Activated naive CD4-positive, alpha-beta T cell treated with anti-CD3 and anti-CD28 coated beads, Interleukin-2, amount 50 U/mL, for 24 hours (primary cell): ENCODE data around the gene MVK.

Source experiments
- H3K27ac Mint-ChIP-seq: one replicate; pipeline ENCODE4 v1.8.0; 2021; ENCODE audit warnings: mild to moderate bottlenecking, mixed read lengths
- H3K27me3 Mint-ChIP-seq: one replicate; pipeline ENCODE4 v1.8.0; 2021; ENCODE audit warnings: mixed read lengths
- H3K36me3 Mint-ChIP-seq: one replicate; pipeline ENCODE4 v1.8.0; 2021; ENCODE audit warnings: mixed read lengths
- H3K4me1 Mint-ChIP-seq: one replicate; pipeline ENCODE4 v1.8.0; 2021; ENCODE audit warnings: mixed read lengths
- H3K4me3 Mint-ChIP-seq: one replicate; pipeline ENCODE4 v1.8.0; 2021; ENCODE audit warnings: mild to moderate bottlenecking, mixed read lengths
- H3K9me3 Mint-ChIP-seq: one replicate; pipeline ENCODE4 v1.8.0; 2021; ENCODE audit warnings: mixed read lengths

Gene MVK

DNA sequence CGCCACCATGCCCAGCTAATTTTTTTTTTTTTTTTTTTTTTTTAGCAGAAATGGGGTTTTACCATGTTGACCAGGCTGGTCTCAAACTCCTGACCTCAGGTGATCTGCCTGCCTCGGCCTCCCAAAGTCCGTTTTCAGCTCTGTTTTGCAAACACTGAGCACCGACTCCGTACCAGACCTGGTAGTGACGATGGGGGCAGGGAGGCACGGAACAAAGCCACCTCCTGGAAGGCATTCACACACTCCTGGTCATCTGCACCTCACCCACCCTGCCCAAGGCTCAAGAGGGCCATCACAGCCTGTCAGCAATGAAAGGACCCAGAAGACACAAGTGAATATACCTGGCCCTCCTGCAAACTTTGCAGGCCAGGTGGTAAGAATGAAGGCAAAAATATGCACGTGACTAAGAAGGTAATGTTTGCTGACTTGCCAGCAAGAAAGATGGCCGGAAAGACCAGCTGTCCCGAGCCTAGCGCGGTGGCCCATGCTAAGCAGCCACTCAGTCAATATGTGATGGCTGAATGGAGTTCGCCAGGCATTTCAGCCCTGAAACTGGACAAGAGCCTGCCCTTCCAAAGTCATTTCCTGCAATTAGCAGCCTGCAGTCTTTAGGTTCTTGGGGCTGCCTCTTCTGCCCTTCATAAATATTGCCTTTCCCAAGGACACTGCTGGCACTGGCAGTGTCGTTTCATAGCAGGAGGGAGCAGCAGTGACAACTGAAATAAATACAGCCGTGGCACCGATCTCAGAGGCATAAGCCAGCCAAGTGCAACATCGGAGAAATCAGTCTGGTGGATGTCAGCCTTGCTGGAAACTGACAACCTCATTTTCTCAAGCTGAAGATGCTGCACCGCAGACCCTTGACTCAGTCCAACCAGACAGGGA lies 17.9 kb upstream of the MVK start:
- Mint-ChIP-seq H3K9me3 (no peaks in the 10 kb centered on the region), H3K27ac (no peak overlapping the region)

DNA sequence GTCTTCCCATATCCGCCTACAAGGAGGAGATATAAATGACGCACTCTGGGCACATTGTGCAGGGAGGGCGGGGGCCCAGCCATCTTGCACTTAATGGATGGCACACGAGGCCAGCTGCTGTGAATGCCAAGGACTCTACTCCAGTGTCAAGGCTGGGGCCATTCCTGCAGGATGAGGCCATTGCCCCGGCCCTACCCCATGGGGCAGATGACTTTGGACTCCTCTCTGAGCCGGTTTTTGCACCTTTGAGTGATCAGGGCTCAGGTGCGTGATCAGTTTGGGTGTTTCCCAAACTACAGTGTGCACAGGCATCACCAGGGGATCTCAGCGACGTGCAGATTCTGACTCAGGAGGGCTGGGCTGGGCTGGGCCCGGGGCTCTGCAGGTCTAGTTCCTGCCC lies 16.4 kb upstream of the MVK start:
- Mint-ChIP-seq H3K4me3 (no peak overlapping the region), H3K27me3 (no peaks in the 10 kb centered on the region), H3K36me3 (peaks cover 6% of the 10 kb centered on the region), H3K27ac (no peak overlapping the region), H3K4me1 (no peaks in the 10 kb centered on the region), H3K9me3 (no peaks in the 10 kb centered on the region)

More for the DNA sequence above, 17.9 kb upstream of the MVK start:
- Mint-ChIP-seq H3K4me3 (no peak overlapping the region), H3K36me3 (no peaks in the 10 kb centered on the region), H3K4me1 (no peaks in the 10 kb centered on the region), H3K27me3 (no peaks in the 10 kb centered on the region)

DNA sequence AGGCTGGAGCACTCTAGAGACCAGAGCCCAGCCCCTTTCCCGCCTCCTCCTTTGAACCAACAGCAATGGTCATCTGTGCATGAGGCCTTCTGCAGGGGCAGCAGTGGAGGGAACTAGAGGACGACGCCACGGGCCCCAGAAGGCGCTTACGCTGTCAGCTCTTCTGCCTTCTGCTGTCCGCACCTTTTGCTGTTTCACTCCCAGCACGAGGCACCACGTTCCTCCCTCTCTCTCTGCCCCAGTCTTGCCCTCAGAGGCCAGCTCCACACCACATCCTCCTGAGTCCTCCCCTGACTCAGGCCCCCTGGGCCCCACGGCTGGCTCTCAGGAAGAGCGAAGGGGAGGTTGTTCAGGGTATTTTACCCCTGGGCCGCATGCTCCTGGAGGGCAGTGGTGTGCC lies 15.8 kb upstream of the MVK start:
- no peak overlapping the region for H3K27ac Mint-ChIP-seq
- peaks cover 11% of the 10 kb centered on the region for H3K36me3 Mint-ChIP-seq
- no peaks in the 10 kb centered on the region for H3K9me3 Mint-ChIP-seq
- no peaks in the 10 kb centered on the region for H3K4me1 Mint-ChIP-seq
- H3K27me3 Mint-ChIP-seq, result no peaks in the 10 kb centered on the region
- no peak overlapping the region for H3K4me3 Mint-ChIP-seq

DNA sequence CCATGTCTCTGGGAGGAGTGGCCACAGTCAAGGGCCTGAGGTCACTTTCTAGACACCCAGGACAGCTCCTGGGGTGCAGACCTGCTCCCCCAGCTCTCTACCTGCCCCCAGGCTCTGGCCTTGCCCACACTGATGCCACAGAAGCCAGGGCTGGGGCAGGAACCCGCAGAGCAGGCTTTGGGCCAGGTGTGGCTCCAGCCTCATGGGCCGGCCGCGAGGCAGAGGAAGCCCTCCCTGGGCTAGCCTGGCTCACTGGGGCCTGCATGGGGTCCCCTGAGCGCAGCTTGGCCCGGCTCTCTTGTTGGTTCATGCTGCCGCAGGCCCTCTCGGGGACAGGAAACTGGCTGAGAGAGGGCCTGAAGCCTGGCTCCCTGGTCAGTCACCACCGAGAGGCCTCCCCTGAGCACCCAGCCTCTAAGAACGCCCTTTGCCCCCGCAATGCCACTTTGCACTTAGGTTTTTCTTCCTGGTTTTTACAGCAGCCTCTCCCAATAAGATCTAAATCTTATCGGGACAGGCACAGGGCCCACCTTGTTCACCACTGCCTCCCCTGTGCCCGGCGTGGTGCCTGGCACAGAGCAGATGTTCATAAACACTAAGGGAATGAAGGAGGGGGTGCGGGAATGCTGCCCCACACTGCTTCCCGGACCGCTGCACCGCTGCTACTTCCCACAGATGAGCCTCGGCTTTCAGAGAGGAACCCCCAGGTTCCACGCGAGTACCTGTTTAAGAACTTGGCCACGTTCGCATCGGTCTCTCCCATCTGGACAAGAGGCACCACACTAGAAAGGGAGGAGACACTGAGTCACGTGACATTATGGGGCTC lies 15.0 kb upstream of the MVK start:
- Mint-ChIP-seq H3K27ac (peak overlapping the region; percentile 55), H3K4me1 (no peaks in the 10 kb centered on the region), H3K9me3 (no peaks in the 10 kb centered on the region), H3K27me3 (no peaks in the 10 kb centered on the region), H3K4me3 (no peak overlapping the region), H3K36me3 (peaks cover 11% of the 10 kb centered on the region)

DNA sequence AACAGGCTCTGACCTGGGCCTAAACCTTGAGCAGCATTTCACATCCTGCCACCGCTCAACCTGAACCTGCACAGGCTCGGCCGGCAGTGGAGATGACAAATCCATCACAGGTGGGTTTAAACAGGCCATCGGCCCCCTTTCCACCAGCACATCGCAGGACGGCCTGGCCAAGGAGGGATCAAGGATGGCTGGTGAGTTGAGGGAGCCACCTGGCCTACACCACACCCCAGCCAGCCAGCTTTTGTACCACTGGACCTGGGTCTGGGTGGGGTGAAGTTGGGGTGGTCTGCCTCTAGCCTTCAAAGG lies 14.4 kb upstream of the MVK start:
- peaks cover 11% of the 10 kb centered on the region for H3K36me3 Mint-ChIP-seq
- H3K9me3 Mint-ChIP-seq, result no peaks in the 10 kb centered on the region
- H3K27me3 Mint-ChIP-seq, result no peaks in the 10 kb centered on the region

DNA sequence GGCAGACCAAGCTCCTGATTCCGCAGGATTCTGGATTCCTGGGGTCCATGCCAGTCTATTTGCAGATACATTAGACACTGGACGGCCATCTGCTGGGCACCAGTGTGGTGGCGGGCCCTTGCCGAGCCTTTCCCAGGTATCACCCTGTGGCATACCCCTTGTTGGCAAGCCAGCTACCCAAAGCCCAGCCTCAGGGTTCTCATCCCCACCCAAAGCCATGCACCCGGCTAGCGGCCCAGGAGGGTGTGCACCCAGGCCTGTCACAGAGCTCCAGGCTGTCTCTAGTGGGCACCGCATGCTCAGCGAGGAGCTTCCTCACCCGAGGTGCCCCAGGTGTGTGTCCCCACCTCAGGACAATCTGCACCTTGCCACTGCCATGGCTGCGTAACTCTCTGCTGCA lies 14.0 kb upstream of the MVK start:
- Mint-ChIP-seq H3K36me3 (peaks cover 11% of the 10 kb centered on the region), H3K27me3 (no peaks in the 10 kb centered on the region), H3K4me3 (no peak overlapping the region), H3K9me3 (no peaks in the 10 kb centered on the region), H3K4me1 (no peaks in the 10 kb centered on the region), H3K27ac (no peak overlapping the region)

More for the DNA sequence above, 14.4 kb upstream of the MVK start:
- Mint-ChIP-seq H3K4me1 (no peaks in the 10 kb centered on the region), H3K27ac (no peak overlapping the region), H3K4me3 (no peak overlapping the region)

DNA sequence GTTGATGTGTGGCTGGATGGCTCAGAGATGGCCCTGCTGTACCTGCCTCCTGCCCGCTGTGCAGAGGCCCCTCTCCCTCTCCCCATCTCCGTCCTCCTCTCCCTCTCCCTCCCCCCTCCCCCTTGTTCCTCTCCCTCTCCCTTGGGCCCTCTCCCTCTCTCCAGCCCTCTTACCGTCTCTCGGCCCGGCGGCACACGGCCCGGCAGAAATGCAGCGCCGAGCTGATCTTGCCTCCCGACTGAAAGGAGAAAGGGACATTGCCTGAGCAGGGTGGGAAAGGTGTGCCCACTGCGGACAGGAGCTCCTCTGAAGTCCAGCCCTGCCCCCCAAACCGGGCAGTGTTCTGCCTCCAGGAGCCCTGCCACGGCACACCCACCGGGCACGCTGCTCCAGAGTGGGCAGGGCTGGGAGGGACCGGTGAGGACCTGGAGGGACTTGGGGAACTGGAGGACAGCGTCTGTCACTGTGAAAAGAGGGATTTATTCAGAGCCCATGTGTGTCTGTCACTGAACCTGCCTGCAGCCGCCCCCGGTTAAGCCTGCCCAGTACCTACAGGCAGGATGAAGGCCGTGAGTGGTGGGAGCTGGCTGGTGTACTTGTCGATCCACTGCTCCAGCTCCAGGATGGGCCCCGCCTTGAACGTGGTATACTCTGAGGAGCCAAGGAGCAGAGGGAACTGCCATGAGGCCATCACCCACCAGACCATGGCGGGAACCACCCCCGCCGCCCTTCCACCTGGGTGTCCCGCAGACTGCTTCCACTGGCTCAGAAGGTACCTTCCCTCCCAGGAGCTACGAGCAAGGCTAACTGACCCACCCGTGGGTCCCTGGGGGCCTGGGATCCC lies 12.5 kb upstream of the MVK start:
- H3K27me3 Mint-ChIP-seq, result no peaks in the 10 kb centered on the region
- H3K36me3 Mint-ChIP-seq, result peaks cover 11% of the 10 kb centered on the region
- H3K27ac Mint-ChIP-seq, result no peak overlapping the region
- H3K4me3 Mint-ChIP-seq, result no peak overlapping the region
- no peaks in the 10 kb centered on the region for H3K4me1 Mint-ChIP-seq
- no peaks in the 10 kb centered on the region for H3K9me3 Mint-ChIP-seq

DNA sequence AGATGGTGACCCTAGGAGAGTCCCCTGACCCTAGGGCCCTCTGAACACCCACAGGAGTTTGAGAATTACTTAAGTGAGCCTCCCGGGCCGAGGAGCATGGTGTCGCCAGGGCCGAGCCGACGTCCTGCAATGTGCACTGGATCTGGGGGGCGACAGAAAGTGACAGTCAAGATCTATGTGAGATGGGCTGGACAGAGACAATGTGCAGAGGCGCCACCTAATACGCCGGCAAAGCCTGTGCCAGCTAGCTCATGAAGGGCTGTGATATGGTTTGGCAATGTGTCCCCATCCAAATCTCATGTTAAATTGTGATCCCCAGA lies 11.9 kb upstream of the MVK start:
- no peak overlapping the region for H3K4me3 Mint-ChIP-seq
- H3K27ac Mint-ChIP-seq, result no peak overlapping the region
- no peaks in the 10 kb centered on the region for H3K27me3 Mint-ChIP-seq
- H3K9me3 Mint-ChIP-seq, result no peaks in the 10 kb centered on the region
- H3K4me1 Mint-ChIP-seq, result no peaks in the 10 kb centered on the region
- H3K36me3 Mint-ChIP-seq, result peaks cover 11% of the 10 kb centered on the region

DNA sequence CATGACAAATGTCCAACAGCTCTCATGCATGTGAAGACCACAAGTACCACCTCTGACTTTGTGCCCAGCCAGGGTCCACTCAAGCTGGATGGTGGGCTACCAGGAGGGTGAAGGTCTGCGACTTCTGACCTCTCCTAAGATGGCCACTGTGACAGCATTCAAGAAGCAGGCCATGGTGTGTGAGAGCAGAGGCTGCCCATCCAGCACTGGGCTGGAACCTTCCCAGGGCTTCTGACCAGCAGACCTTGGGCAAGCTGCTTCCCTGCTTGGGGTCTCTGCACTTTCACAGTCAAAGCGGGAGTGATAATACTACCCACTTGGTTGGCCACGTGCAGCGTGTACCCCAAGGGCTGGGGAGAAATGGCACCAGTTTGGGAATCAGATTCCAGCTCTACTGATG lies 10.7 kb upstream of the MVK start:
- no peak overlapping the region for H3K4me3 Mint-ChIP-seq
- peaks cover 11% of the 10 kb centered on the region for H3K36me3 Mint-ChIP-seq
- no peaks in the 10 kb centered on the region for H3K4me1 Mint-ChIP-seq
- H3K9me3 Mint-ChIP-seq, result no peaks in the 10 kb centered on the region
- H3K27me3 Mint-ChIP-seq, result no peaks in the 10 kb centered on the region
- H3K27ac Mint-ChIP-seq, result no peak overlapping the region

DNA sequence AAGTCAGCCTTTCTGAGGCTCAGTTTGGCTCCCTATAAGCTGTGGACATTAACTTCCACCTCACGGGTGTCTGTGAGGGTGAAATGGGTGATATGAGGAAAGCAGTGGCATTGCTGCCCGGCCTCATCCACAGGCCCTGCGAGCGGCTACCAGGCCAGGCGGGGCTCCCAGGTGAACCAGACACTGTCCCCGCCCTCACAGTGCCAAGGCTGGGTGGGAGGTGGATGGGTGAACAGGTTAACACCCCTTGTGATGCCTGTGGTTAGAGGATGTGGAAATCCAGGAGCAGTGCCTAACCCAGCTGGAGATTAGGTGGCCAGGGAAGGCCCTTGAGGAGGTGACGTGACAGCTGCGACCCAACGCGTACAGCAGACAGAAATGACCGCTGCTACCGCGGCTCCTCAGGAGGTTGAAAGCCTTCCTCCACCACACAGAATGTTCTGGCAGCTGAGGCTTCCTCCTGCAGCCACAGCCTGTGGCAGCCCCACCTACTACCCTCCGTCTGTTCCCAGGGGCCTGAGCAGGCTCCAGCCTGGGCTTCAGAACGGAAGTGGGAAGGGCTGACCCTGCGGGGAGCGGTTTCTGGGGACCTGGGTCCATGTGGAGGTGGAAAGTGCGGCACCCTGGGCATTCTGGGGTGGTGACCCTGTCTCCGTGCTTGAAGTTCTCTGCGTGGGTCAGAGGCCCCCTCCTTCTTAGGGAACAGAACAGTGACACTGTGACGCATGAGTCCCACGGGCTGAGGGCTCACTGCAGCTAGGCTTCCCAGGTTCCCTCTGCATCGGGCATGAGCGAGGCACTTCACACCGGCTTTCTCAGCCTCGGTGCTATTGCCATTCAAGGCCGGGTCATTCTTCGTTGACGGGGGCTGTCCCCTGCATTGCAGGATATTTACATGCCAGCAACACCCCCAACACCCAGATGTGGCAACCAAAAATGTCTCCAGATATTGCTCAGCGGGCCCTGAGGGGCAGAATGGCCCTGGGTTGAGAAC lies 10.0 kb upstream of the MVK start:
- Mint-ChIP-seq H3K4me1 (no peaks in the 10 kb centered on the region), H3K27me3 (no peaks in the 10 kb centered on the region), H3K9me3 (no peaks in the 10 kb centered on the region), H3K27ac (no peak overlapping the region), H3K4me3 (no peak overlapping the region), H3K36me3 (peaks cover 11% of the 10 kb centered on the region)

DNA sequence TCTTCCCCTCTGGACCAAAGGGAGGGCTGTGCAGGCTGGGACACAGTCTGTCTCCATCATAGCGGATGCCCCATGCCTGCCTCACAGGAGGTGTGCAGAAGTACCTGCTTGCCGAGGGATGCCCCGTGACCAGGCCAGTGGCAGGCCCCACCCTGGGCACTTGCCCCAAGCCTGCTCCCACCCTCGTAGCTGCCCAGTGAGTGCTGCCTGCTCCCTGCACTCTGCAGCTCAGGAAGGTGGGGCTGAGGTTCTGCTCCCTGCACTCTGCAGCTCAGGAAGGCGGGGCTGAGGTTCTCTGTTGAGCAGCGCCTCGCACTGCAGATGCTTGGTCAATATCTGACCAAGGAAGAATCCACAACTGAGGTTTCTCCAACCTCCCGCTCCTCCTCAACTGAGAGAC lies 7.2 kb upstream of the MVK start:
- Mint-ChIP-seq H3K4me3 (no peak overlapping the region), H3K4me1 (peaks cover 4% of the 10 kb centered on the region), H3K36me3 (peaks cover 11% of the 10 kb centered on the region), H3K27ac (no peak overlapping the region), H3K27me3 (no peaks in the 10 kb centered on the region), H3K9me3 (no peaks in the 10 kb centered on the region)

DNA sequence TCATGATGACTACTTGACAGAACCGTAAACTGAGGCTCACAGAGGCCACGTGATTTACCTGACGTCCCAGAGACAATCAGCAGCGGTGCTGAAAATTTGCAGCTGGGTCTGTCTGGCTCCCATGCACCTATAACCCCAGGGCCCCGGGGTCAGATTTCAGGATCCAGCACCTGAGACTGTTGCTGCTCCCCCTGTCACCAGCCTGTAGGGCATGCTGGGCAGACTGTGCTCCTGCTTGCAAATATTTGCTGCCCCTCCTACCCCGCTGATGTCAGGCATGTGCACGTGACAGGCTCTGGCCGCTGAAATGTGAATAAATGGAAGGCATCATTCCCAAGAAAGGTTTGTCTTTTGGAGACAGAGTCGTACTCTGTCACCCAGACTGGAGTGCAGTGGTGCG lies 6.3 kb upstream of the MVK start:
- H3K36me3 Mint-ChIP-seq, result peaks cover 4% of the 10 kb centered on the region
- peaks cover 8% of the 10 kb centered on the region for H3K4me1 Mint-ChIP-seq
- no peaks in the 10 kb centered on the region for H3K9me3 Mint-ChIP-seq
- no peaks in the 10 kb centered on the region for H3K27me3 Mint-ChIP-seq
- no peak overlapping the region for H3K4me3 Mint-ChIP-seq
- H3K27ac Mint-ChIP-seq, result no peak overlapping the region

DNA sequence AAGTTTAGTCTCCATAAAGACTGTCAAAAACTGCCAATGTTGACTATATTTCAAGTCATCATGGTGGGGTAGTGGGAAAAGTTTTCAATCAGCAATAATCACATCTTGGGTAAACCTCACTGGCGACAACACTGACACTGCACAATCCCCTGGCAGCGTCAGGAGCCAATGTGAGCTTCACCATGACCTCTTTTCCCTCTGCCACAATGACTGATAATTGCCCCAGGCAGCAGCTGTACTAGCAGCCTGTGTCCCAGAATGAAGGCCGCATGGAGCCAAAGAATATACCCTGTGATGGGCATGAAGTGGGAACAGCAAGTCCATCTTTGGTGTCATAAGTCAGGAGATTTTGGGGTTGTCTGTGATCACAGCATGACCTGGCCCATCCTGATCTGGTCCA lies 5.6 kb upstream of the MVK start:
- no peaks in the 10 kb centered on the region for H3K9me3 Mint-ChIP-seq
- peaks cover under 1% of the 10 kb centered on the region for H3K36me3 Mint-ChIP-seq
- H3K27me3 Mint-ChIP-seq, result no peaks in the 10 kb centered on the region
- no peak overlapping the region for H3K27ac Mint-ChIP-seq
- H3K4me3 Mint-ChIP-seq, result no peak overlapping the region
- peaks cover 15% of the 10 kb centered on the region for H3K4me1 Mint-ChIP-seq

DNA sequence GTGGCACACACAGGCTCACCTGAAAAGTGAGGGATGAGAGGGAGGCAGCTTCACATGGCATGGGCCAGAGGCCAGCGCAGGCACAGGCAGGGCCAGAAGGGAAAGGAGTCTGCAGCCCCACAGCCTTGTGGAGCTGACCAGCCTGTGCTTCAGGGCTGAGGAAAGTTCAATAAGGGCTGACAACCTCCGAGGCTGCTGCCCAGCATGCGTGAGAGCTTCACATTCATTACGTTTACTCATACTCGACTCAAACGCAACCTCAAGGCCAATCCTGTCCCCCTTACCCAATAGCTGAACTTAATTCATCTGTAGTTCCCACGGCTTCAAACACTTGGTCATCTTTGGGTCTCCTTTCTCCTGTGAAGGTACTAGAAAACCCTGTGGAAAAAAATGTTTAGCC lies 5.1 kb upstream of the MVK start:
- H3K9me3 Mint-ChIP-seq, result no peaks in the 10 kb centered on the region
- H3K27ac Mint-ChIP-seq, result no peak overlapping the region
- H3K27me3 Mint-ChIP-seq, result no peaks in the 10 kb centered on the region
- peaks cover 2% of the 10 kb centered on the region for H3K36me3 Mint-ChIP-seq
- H3K4me3 Mint-ChIP-seq, result no peak overlapping the region
- H3K4me1 Mint-ChIP-seq, result peaks cover 19% of the 10 kb centered on the region
